Psoas muscle (tissue), 8 donors: ENCODE results near the gene S100A7. TPM values are rescaled to one million over a fixed set of nuclear protein-coding genes. Genes with fewer than 3 reads are reported as not detected.

Experiments
- ATAC-seq, 4 donors: fragments of 200-7000 bp; cut with Tn5 transposase; one replicate each; pipeline ENCODE4 v1.9.1; 2020; ENCODE audit warnings: moderate library complexity in 3 of 4, mild to moderate bottlenecking in 2 of 4
- DNase-seq, 2 donors: peaks; one replicate each; pipeline ENCODE4 v3.0.0-alpha.2; 2020
- H3K27ac ChIP-seq: fragments of 200-600 bp; one replicate; pipeline ENCODE4 v1.8.0; 2022
- H3K27me3 ChIP-seq, 3 donors: fragments of 200-600 bp in 1 of 3; one replicate each; pipeline versions ENCODE4 v1.6.1 to v1.8.0; 2013 to 2022; ENCODE audit warnings: low read length in 2 of 3, mild to moderate bottlenecking in 2 of 3, moderate library complexity in 1 of 3; ENCODE audit not compliant: insufficient read depth in 3 of 3
- H3K36me3 ChIP-seq, 2 donors: fragments of 200-600 bp in 1 of 2; one replicate each; pipeline versions ENCODE4 v1.6.1 to v1.8.0; 2013 to 2022; ENCODE audit warnings: low read depth in 1 of 2, mild to moderate bottlenecking in 1 of 2, moderate library complexity in 1 of 2; ENCODE audit not compliant: insufficient read depth in 1 of 2
- H3K4me1 ChIP-seq: fragments of 200-600 bp; one replicate; pipeline ENCODE4 v1.8.0; 2022
- H3K4me3 ChIP-seq: fragments of 200-600 bp; one replicate; pipeline ENCODE4 v1.8.0; 2022; ENCODE audit warnings: mild to moderate bottlenecking
- H3K9me3 ChIP-seq: fragments of 200-600 bp; one replicate; pipeline ENCODE4 v1.8.0; 2022
- CTCF ChIP-seq: fragments of 200-600 bp; IDR thresholded peaks from one replicate; pipeline ENCODE4 v1.8.0; 2022; ENCODE audit warnings: antibody characterized with exemption
- WGBS, 3 donors: extraction: QIAGEN DNeasy Blood & Tissue Kit; methylation state at CpG; one replicate each; pipeline versions ENCODE4 v1.1.6 to v1.1.7; 2013; 5-methylcytosine and 5-hydroxymethylcytosine counted together
- intact Hi-C, 2 donors: fragments of 100-400 bp; cut with DNase I; formaldehyde crosslinking; loops; one replicate each; pipeline versions ENCODE4 v1.11.0 to v1.14.2; 2022
- polyA plus RNA-seq, 3 donors: library from polyadenylated mRNA; stranded (reverse); fragments of 200-250 nt; gene quantifications; one replicate each; pipeline ENCODE4 v1.2.3, GENCODE V29; 2013
- total RNA-seq, 4 donors: library from RNA; stranded (reverse); fragmentation: NEBNext Ultra II Directional in 2 of 4; extraction: Animal tissue kit (Norgen Biotek cat#: 25700) in 2 of 4; gene quantifications; one replicate each; pipeline versions ENCODE4 v1.2.1 to v1.2.4, GENCODE V29; 2021 to 2023
- donor health status: healthy with polysubstance abuse.
- donor health status: DM: no; HTN: no; CAD: no; lungs with moderate emphysema.
- donor health status: Bipolar disorder and iron deficiency.
- donor health status: healthy.
- donor health status: DM: yes; HTN: yes; CAD: no.
- donor health status: DM: no; HTN: no; CAD: no.
- donor health status: DM: no; HTN: no; CAD: no.
- donor health status: DM: yes; HTN: yes; CAD: no.

S100A7 gene
- total and polyA plus RNA-seq, 7 donors = 0.60 TPM; not detected in 6

GRCh38 chr1:153431002-153431401, 29.4 kb downstream of the S100A7 start:
- Histone ChIP-seq H3K27ac (no peak overlapping the region), H3K4me3 (no peak overlapping the region), H3K9me3 (no peaks in the 10 kb centered on the region), H3K27me3 (no peaks in the 10 kb centered on the region), H3K36me3 (no peaks in the 10 kb centered on the region), H3K4me1 (no peaks in the 10 kb centered on the region)
- no peak for TF ChIP-seq CTCF
- WGBS, 3 donors = 82 to 83% (median 83%) methylated on average over 17 of the region's 17 CpGs
- ATAC-seq (no peak), DNase-seq (no peak)
- intact Hi-C loops = no loop called here

DNA sequence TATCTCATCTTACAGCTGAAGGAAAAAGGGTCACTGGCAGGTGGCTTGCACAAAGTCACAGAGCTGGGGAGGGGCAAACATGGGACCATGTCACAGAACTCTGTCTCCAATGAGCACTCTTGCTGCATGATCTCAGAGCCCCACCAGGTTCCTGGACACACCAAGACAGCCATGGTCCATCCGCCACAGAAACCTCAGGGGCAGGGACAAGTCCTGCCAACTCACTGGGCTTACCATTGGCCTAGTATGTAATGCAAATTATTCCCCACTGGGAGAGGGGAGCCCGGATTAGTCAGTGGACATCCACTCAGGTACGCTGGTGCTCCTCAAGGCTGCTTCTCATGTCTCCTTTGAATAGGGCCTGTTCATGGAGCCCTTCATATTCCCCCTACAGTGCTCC, 29.9 kb downstream of the S100A7 start:
- DNase-seq (no peak), ATAC-seq (no peak)
- Histone ChIP-seq H3K4me3 (no peak overlapping the region), H3K27ac (no peak overlapping the region), H3K36me3 (no peaks in the 10 kb centered on the region), H3K9me3 (no peaks in the 10 kb centered on the region), H3K27me3 (peaks cover 0 to under 1% (median 0%) of the 10 kb centered on the region in 3 donors), H3K4me1 (no peaks in the 10 kb centered on the region)
- 73 to 78% (median 73%) methylated on average over 3 of the region's 3 CpGs for WGBS, 3 donors
- no peak for TF ChIP-seq CTCF
- intact Hi-C loops = no loop called here

GRCh38 chr1:153430166-153430553, 30.3 kb downstream of the S100A7 start:
- DNase-seq (no peak), ATAC-seq (no peak)
- Histone ChIP-seq H3K4me3 (no peak overlapping the region), H3K27ac (no peak overlapping the region), H3K36me3 (no peaks in the 10 kb centered on the region), H3K27me3 (peaks cover 0 to 4% (median 0%) of the 10 kb centered on the region in 3 donors), H3K4me1 (no peaks in the 10 kb centered on the region), H3K9me3 (no peaks in the 10 kb centered on the region)
- WGBS, 3 donors = 69 to 83% (median 81%) methylated on average over 2 of the region's 2 CpGs
- intact Hi-C loops = no loop called here
- no peak for TF ChIP-seq CTCF

GRCh38 chr1:153429266-153430165, 30.9 kb downstream of the S100A7 start:
- 70 to 78% (median 76%) methylated on average over 7 of the region's 7 CpGs for WGBS, 3 donors
- H3K27ac ChIP-seq = no peak overlapping the region
- no peak for DNase-seq
- H3K9me3 ChIP-seq = no peaks in the 10 kb centered on the region
- H3K27me3 ChIP-seq = peaks cover 0 to 11% (median 0%) of the 10 kb centered on the region in 3 donors
- no peak for TF ChIP-seq CTCF
- intact Hi-C loops = no loop called here
- H3K4me3 ChIP-seq = no peak overlapping the region
- H3K36me3 ChIP-seq = no peaks in the 10 kb centered on the region
- no peak for ATAC-seq
- H3K4me1 ChIP-seq = no peaks in the 10 kb centered on the region
